HEK293 (cell line): ENCODE results near the gene TIGD3.

ENCODE experiments used
- GLIS2 ChIP-seq: fragments of 450-650 bp; formaldehyde crosslinking; IDR thresholded peaks from 2 replicates; pipeline ENCODE4 v1.5.1; 2016; ENCODE audit warnings: missing biosample characterization, missing genetic modification characterization
- KLF10 ChIP-seq: fragments of 450-650 bp; IDR thresholded peaks from 2 replicates; pipeline ENCODE4 v1.5.1; 2018; ENCODE audit warnings: missing biosample characterization, mild to moderate bottlenecking, missing genetic modification characterization
- KLF16 ChIP-seq: fragments of 450-650 bp; formaldehyde crosslinking; IDR thresholded peaks from 2 replicates; pipeline ENCODE4 v1.5.1; 2017; ENCODE audit warnings: missing biosample characterization, missing genetic modification characterization
- PRDM1 ChIP-seq: fragments of 450-650 bp; formaldehyde crosslinking; IDR thresholded peaks from 2 replicates; pipeline ENCODE4; 2016; ENCODE audit warnings: missing biosample characterization, missing genetic modification characterization
- RBAK ChIP-seq: fragments of 450-650 bp; formaldehyde crosslinking; IDR thresholded peaks from 2 replicates; pipeline ENCODE4 v1.5.1; 2016; ENCODE audit warnings: missing biosample characterization, missing genetic modification characterization
- REPIN1 ChIP-seq: fragments of 450-650 bp; formaldehyde crosslinking; IDR thresholded peaks from 2 replicates; pipeline ENCODE4 v1.5.1; 2017; ENCODE audit warnings: missing biosample characterization, missing genetic modification characterization, low read depth
- ZBTB11 ChIP-seq: fragments of 450-650 bp; formaldehyde crosslinking; conservative IDR thresholded peaks from 2 replicates; pipeline ENCODE4 v1.5.1; 2016; ENCODE audit warnings: low read depth, missing biosample characterization, missing genetic modification characterization
- ZBTB20 ChIP-seq: fragments of 450-650 bp; formaldehyde crosslinking; IDR thresholded peaks from 2 replicates; pipeline ENCODE4 v1.5.1; 2016; ENCODE audit warnings: missing biosample characterization, missing genetic modification characterization
- ZBTB44 ChIP-seq: fragments of 450-650 bp; IDR thresholded peaks from 2 replicates; pipeline ENCODE4 v1.5.1; 2018; ENCODE audit warnings: missing biosample characterization, mild to moderate bottlenecking, missing genetic modification characterization
- ZNF112 ChIP-seq: fragments of 450-650 bp; formaldehyde crosslinking; IDR thresholded peaks from 2 replicates; pipeline ENCODE4 v1.5.0; 2017; ENCODE audit warnings: missing biosample characterization, missing genetic modification characterization
- ZNF138 ChIP-seq: fragments of 450-650 bp; formaldehyde crosslinking; IDR thresholded peaks from 2 replicates; pipeline ENCODE4 v1.5.1; 2016; ENCODE audit warnings: missing biosample characterization, missing genetic modification characterization, borderline replicate concordance
- ZNF146 ChIP-seq: fragments of 450-650 bp; formaldehyde crosslinking; IDR thresholded peaks from 2 replicates; pipeline ENCODE4 v1.5.1; 2016; ENCODE audit warnings: missing biosample characterization, missing genetic modification characterization
- ZNF184 ChIP-seq: fragments of 450-650 bp; IDR thresholded peaks from 2 replicates; pipeline ENCODE4 v1.5.1; 2018; ENCODE audit warnings: missing biosample characterization, mild to moderate bottlenecking, missing genetic modification characterization
- ZNF202 ChIP-seq: fragments of 450-650 bp; formaldehyde crosslinking; IDR thresholded peaks from 2 replicates; pipeline ENCODE4 v1.5.1; 2016; ENCODE audit warnings: missing biosample characterization, missing genetic modification characterization, borderline replicate concordance
- ZNF266 ChIP-seq: fragments of 450-650 bp; formaldehyde crosslinking; IDR thresholded peaks from 2 replicates; pipeline ENCODE4 v1.5.1; 2016; ENCODE audit warnings: missing biosample characterization, missing genetic modification characterization, low read depth
- ZNF274 ChIP-seq, 2 experiments: fragments of 200-500 bp in 1 of 2; fragments of 450-650 bp in 1 of 2; sonication (Bioruptor generic) in 1 of 2; formaldehyde crosslinking in 1 of 2; IDR thresholded peaks; 2 replicates each; pipeline versions ENCODE4 v1.5.1 to v1.6.1; 2014 to 2016; ENCODE audit warnings: borderline replicate concordance in 1 of 2, inconsistent platforms in 1 of 2, low read length in 1 of 2, missing biosample characterization in 1 of 2, missing genetic modification characterization in 1 of 2
- ZNF335 ChIP-seq: fragments of 450-650 bp; formaldehyde crosslinking; conservative IDR thresholded peaks from 2 replicates; pipeline ENCODE4 v1.5.1; 2016; ENCODE audit warnings: missing biosample characterization, missing genetic modification characterization
- ZNF362 ChIP-seq: fragments of 450-650 bp; formaldehyde crosslinking; IDR thresholded peaks from 2 replicates; pipeline ENCODE4 v1.5.1; 2016; ENCODE audit warnings: missing biosample characterization, missing genetic modification characterization
- ZNF37A ChIP-seq: fragments of 450-650 bp; IDR thresholded peaks from 2 replicates; pipeline ENCODE4 v1.5.1; 2018; ENCODE audit warnings: missing biosample characterization, missing genetic modification characterization
- ZNF404 ChIP-seq: fragments of 450-650 bp; formaldehyde crosslinking; IDR thresholded peaks from 2 replicates; pipeline ENCODE4 v1.5.1; 2017; ENCODE audit warnings: missing biosample characterization, missing genetic modification characterization
- ZNF48 ChIP-seq: fragments of 450-650 bp; formaldehyde crosslinking; IDR thresholded peaks from 2 replicates; pipeline ENCODE4 v1.5.1; 2016; ENCODE audit warnings: missing biosample characterization, missing genetic modification characterization
- ZNF548 ChIP-seq: fragments of 450-650 bp; formaldehyde crosslinking; IDR thresholded peaks from 2 replicates; pipeline ENCODE4 v1.5.1; 2016; ENCODE audit warnings: missing biosample characterization, missing genetic modification characterization
- ZNF571 ChIP-seq: fragments of 450-650 bp; formaldehyde crosslinking; IDR thresholded peaks from 2 replicates; pipeline ENCODE4 v1.5.0; 2017; ENCODE audit warnings: missing biosample characterization, missing genetic modification characterization
- ZNF600 ChIP-seq: fragments of 450-650 bp; formaldehyde crosslinking; IDR thresholded peaks from 2 replicates; pipeline ENCODE4 v1.5.1; 2016; ENCODE audit warnings: missing biosample characterization, missing genetic modification characterization
- ZNF701 ChIP-seq: fragments of 450-650 bp; formaldehyde crosslinking; IDR thresholded peaks from 2 replicates; pipeline ENCODE4 v1.5.1; 2016; ENCODE audit warnings: missing biosample characterization, missing genetic modification characterization
- ZNF747 ChIP-seq: fragments of 450-650 bp; formaldehyde crosslinking; IDR thresholded peaks from 2 replicates; pipeline ENCODE4 v1.5.1; 2016; ENCODE audit warnings: missing biosample characterization, missing genetic modification characterization
- ZSCAN30 ChIP-seq: fragments of 450-650 bp; IDR thresholded peaks from 2 replicates; pipeline ENCODE4 v1.5.1; 2018; ENCODE audit warnings: missing biosample characterization, mild to moderate bottlenecking, missing genetic modification characterization, moderate library complexity
- TF ChIP-seq, protein P1 (sequence below): fragments of 450-650 bp; formaldehyde crosslinking; IDR thresholded peaks from 2 replicates; pipeline ENCODE4 v1.5.1; 2016; ENCODE audit warnings: missing biosample characterization, missing genetic modification characterization
- TF ChIP-seq, protein P2 (sequence below): sonication (generic); formaldehyde crosslinking; IDR thresholded peaks from 2 replicates; pipeline ENCODE4 v1.8.1; 2022; ENCODE audit warnings: mild to moderate bottlenecking, moderate library complexity, missing genetic modification reagents

Gene TIGD3

GRCh38 chr11:65382033-65382803 lies 27.7 kb downstream of the TIGD3 start, which contains the start of gene SLC25A45 (continued):
- TF ChIP-seq ZBTB20 (tag by site-specific recombination) (peak; percentile 93), ZNF571 (tag by site-specific recombination) (no peak), ZNF266 (tag by site-specific recombination) (no peak), GLIS2 (tag by site-specific recombination) (peak; percentile 100), ZNF202 (tag by site-specific recombination) (no peak), ZSCAN30 (peak; percentile 85), ZNF747 (tag by site-specific recombination) (no peak), ZNF48 (tag by site-specific recombination) (no peak), ZNF335 (tag by site-specific recombination) (peak; percentile 79), ZNF37A (no peak), ZNF112 (no peak), KLF10 (tag by site-specific recombination) (peak; percentile 92), ZBTB44 (no peak), KLF16 (tag by site-specific recombination) (peak; percentile 42), ZBTB11 (0 out of 2 replicates have a peak, but pooled peaks have one; percentile 18), ZNF146 (peak; percentile 56), ZNF548 (tag by site-specific recombination) (no peak), ZNF600 (peak; percentile 79), ZNF404 (tag by site-specific recombination) (no peak), PRDM1 (tag by site-specific recombination) (peak; percentile 83), ZNF138 (no peak), RBAK (no peak), ZNF184 (no peak), ZNF701 (tag by site-specific recombination) (0 out of 2 replicates have a peak, but pooled peaks have one; percentile 49), ZNF362 (tag by site-specific recombination) (no peak), ZNF274 (IDR thresholded peaks at IDR 0.05; ENCODE audit: low read length) (no peak), ZNF274 (tag by site-specific recombination; IDR thresholded peaks at IDR 0.05; ENCODE audit: borderline replicate concordance) (no peak), REPIN1 (tag by site-specific recombination) (no peak)
- TF ChIP-seq, protein P1, sequence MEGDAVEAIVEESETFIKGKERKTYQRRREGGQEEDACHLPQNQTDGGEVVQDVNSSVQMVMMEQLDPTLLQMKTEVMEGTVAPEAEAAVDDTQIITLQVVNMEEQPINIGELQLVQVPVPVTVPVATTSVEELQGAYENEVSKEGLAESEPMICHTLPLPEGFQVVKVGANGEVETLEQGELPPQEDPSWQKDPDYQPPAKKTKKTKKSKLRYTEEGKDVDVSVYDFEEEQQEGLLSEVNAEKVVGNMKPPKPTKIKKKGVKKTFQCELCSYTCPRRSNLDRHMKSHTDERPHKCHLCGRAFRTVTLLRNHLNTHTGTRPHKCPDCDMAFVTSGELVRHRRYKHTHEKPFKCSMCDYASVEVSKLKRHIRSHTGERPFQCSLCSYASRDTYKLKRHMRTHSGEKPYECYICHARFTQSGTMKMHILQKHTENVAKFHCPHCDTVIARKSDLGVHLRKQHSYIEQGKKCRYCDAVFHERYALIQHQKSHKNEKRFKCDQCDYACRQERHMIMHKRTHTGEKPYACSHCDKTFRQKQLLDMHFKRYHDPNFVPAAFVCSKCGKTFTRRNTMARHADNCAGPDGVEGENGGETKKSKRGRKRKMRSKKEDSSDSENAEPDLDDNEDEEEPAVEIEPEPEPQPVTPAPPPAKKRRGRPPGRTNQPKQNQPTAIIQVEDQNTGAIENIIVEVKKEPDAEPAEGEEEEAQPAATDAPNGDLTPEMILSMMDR, result peak; percentile 98
- TF ChIP-seq, protein P2, sequence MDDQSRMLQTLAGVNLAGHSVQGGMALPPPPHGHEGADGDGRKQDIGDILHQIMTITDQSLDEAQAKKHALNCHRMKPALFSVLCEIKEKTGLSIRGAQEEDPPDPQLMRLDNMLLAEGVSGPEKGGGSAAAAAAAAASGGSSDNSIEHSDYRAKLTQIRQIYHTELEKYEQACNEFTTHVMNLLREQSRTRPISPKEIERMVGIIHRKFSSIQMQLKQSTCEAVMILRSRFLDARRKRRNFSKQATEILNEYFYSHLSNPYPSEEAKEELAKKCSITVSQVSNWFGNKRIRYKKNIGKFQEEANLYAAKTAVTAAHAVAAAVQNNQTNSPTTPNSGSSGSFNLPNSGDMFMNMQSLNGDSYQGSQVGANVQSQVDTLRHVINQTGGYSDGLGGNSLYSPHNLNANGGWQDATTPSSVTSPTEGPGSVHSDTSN, result 0 out of 2 replicates have a peak, but pooled peaks have one; percentile 77
